PC-3 (cell line): ENCODE data around the gene SDSL. TPM values are rescaled to one million over a fixed set of nuclear protein-coding genes. Genes with fewer than 3 reads are reported as not detected.
A peak's percentile ranks its signal among the peaks of the same experiment; 100 is the strongest.

Experiments used
- ATAC-seq: fragments of 200-7000 bp; cut with Tn5 transposase; 2 replicates; pipeline ENCODE4 v1.9.1; 2020; ENCODE audit warnings: mild to moderate bottlenecking, moderate library complexity
- Bru-seq: library from RNA; stranded (reverse); fragments of 400-500 nt; gene quantifications from one replicate; lab custom pipeline; 2021; lab: Mats Ljungman, UMichigan
- BruChase-seq, 2 experiments: library from RNA; stranded (reverse); fragments of 400-500 nt; gene quantifications; one replicate each; lab custom pipeline; 2021; lab: Mats Ljungman, UMichigan
- BruUV-seq: library from RNA; stranded (reverse); fragments of 400-500 nt; replicated peaks from 2 replicates; lab custom pipeline; 2021; lab: Mats Ljungman, UMichigan
- CTCF ChIA-PET: fragments of 300-600 bp; sonication (Branson Sonifier 250); formaldehyde crosslinking; loops from one replicate; lab custom pipeline; 2022; ENCODE audit warnings: antibody characterized with exemption; lab: Charles Lee
- POLR2A ChIA-PET: fragments of 300-600 bp; sonication (Branson Sonifier 250); formaldehyde crosslinking; loops from one replicate; lab custom pipeline; 2022; ENCODE audit warnings: antibody characterized with exemption; ENCODE audit not compliant: unreplicated experiment; lab: Charles Lee
- DNase-seq: peaks from one replicate; pipeline ENCODE4 v3.0.0-alpha.2; 2015
- H2AFZ ChIP-seq: fragments of 300-600 bp; sonication (generic); 2 replicates; pipeline ENCODE4 v1.6.0; 2016; ENCODE audit warnings: antibody characterized with exemption, low read length
- H3F3A ChIP-seq: fragments of 300-600 bp; sonication (generic); one replicate; pipeline ENCODE4 v1.6.0; 2017; ENCODE audit warnings: antibody characterized with exemption, low read length, control low read depth, mild to moderate bottlenecking; ENCODE audit not compliant: unreplicated experiment
- H3K27ac ChIP-seq: fragments of 300-600 bp; sonication (generic); 2 replicates; pipeline ENCODE4 v1.5.1; 2016; ENCODE audit warnings: mild to moderate bottlenecking, low read length
- H3K27me3 ChIP-seq: fragments of 300-600 bp; sonication (generic); 2 replicates; pipeline ENCODE4 v1.6.1; 2016; ENCODE audit warnings: low read length, mixed read lengths
- H3K36me3 ChIP-seq: fragments of 300-600 bp; sonication (generic); 2 replicates; pipeline ENCODE4 v1.6.1; 2016; ENCODE audit warnings: low read depth, mixed run types, low read length, mixed read lengths
- H3K4me1 ChIP-seq: fragments of 300-600 bp; sonication (generic); 2 replicates; pipeline ENCODE4 v1.5.1; 2016; ENCODE audit warnings: low read length; ENCODE audit not compliant: insufficient read depth
- H3K4me2 ChIP-seq: fragments of 300-600 bp; sonication (generic); 2 replicates; pipeline ENCODE4 v1.6.0; 2016; ENCODE audit warnings: low read length
- H3K4me3 ChIP-seq: fragments of 300-600 bp; sonication (generic); 2 replicates; pipeline ENCODE4 v1.5.1; 2016; ENCODE audit warnings: mild to moderate bottlenecking, low read length, mixed read lengths
- H3K79me2 ChIP-seq: fragments of 300-600 bp; sonication (generic); 2 replicates; pipeline ENCODE4 v1.6.1; 2017; ENCODE audit warnings: low read length, mixed read lengths
- H3K9ac ChIP-seq: fragments of 300-600 bp; sonication (generic); 2 replicates; pipeline ENCODE4 v1.6.0; 2016; ENCODE audit warnings: mild to moderate bottlenecking, low read length
- H3K9me2 ChIP-seq: fragments of 300-600 bp; sonication (generic); replicated peaks from 2 replicates; pipeline ENCODE4 v1.6.1; 2016; ENCODE audit warnings: mixed run types, low read length, mixed read lengths
- H3K9me3 ChIP-seq: fragments of 300-600 bp; sonication (generic); 2 replicates; pipeline ENCODE4 v1.6.1; 2016; ENCODE audit warnings: low read length, mixed read lengths
- H4K20me1 ChIP-seq: fragments of 300-600 bp; sonication (generic); 2 replicates; pipeline ENCODE4 v1.6.1; 2016; ENCODE audit warnings: low read length, mixed read lengths
- EZH2 ChIP-seq: fragments of 300-600 bp; sonication (generic); IDR thresholded peaks from one replicate; pipeline ENCODE4 v1.6.1; 2017; ENCODE audit warnings: antibody characterized with exemption, mild to moderate bottlenecking, low read length; ENCODE audit not compliant: unreplicated experiment
- EZH2phosphoT487 ChIP-seq: fragments of 300-600 bp; sonication (generic); IDR thresholded peaks from 2 replicates; pipeline ENCODE4 v1.6.1; 2018; ENCODE audit warnings: mild to moderate bottlenecking, antibody characterized with exemption, low read length, borderline replicate concordance
- intact Hi-C: fragments of 100-400 bp; cut with micrococcal nuclease; formaldehyde crosslinking; loops from 2 replicates; pipeline ENCODE4 v1.9.0; 2023
- long read RNA-seq: library from polyadenylated mRNA; unstranded; transcript quantifications from one replicate; pipeline ENCODE4 v2.0.0, GENCODE V29; 2021; ENCODE audit not compliant: unreplicated experiment
- total RNA-seq: library from RNA; depleted of rRNA; stranded (reverse); fragments of >200 nt; gene quantifications from 2 replicates; pipeline ENCODE4 v1.2.3, GENCODE V29; 2014; rRNA removed
- TF ChIP-seq, protein P1 (sequence below): fragments of 300-600 bp; sonication (generic); conservative IDR thresholded peaks from 2 replicates; pipeline ENCODE4 v1.5.1; 2017; ENCODE audit warnings: antibody characterized with exemption, low read depth, mild to moderate bottlenecking, low read length

Gene SDSL, protein sequence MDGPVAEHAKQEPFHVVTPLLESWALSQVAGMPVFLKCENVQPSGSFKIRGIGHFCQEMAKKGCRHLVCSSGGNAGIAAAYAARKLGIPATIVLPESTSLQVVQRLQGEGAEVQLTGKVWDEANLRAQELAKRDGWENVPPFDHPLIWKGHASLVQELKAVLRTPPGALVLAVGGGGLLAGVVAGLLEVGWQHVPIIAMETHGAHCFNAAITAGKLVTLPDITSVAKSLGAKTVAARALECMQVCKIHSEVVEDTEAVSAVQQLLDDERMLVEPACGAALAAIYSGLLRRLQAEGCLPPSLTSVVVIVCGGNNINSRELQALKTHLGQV
- total RNA-seq = 14.0 and 19.9 TPM in 2 replicates
- Bru-seq, nascent RNA = percentile 52 among the genes with signal in this experiment
- percentile 47 among the genes with signal in this experiment for BruChase-seq, experiment 1, labeled RNA remaining after a 6-hour chase
- BruChase-seq, experiment 2, labeled RNA remaining after a 2-hour chase = percentile 44 among the genes with signal in this experiment
- long read RNA-seq, transcript SDSL-202 (8 exons, 1,449 nt) = major isoform, 8 of 15 reads
- long read RNA-seq, partial matches to known transcripts = 1 of 15 reads
- long read RNA-seq, other reads (novel, unspliced or antisense) = 6 of 15 reads

GRCh38 chr12:113422030-113422885 is at the start of gene SDSL:
SDSL (plus strand) TSS chr12:113422380; CDS start chr12:113427983, 5,603 bp downstream.
- Histone ChIP-seq H3K27ac (peak within 1 kb of the TSS; percentile 78), H3F3A (no peaks in the 10 kb centered on the region), H3K27me3 (no peaks in the 10 kb centered on the region), H3K4me2 (peak within 1 kb of the TSS; percentile 95), H2AFZ (peak within 1 kb of the TSS; percentile 73), H4K20me1 (no peaks in the 10 kb centered on the region), H3K36me3 (no peaks in the 10 kb centered on the region), H3K9ac (peak within 1 kb of the TSS; percentile 89), H3K4me1 (peaks cover 22% of the 10 kb centered on the region), H3K4me3 (peak within 1 kb of the TSS; percentile 80), H3K9me2 (no peaks in the 10 kb centered on the region), H3K9me3 (no peaks in the 10 kb centered on the region), H3K79me2 (peaks cover 15% of the 10 kb centered on the region)
- TSS peak; percentile 74 for BruUV-seq
- peak; percentile 99 for ATAC-seq
- intact Hi-C loops = loop anchor here (1.0 to 5.0 kb wide), 3 partner anchors 63 to 230 kb away; partner anchors contain the start of gene PLBD2
- POLR2A ChIA-PET = interaction anchor here (0.5 kb wide), 1 partner anchor 322 kb away, joined by 10 read pairs; no protein-coding TSS in a partner anchor
- TF ChIP-seq EZH2 = no peak
- no peak for TF ChIP-seq EZH2phosphoT487
- TF ChIP-seq, protein P1, sequence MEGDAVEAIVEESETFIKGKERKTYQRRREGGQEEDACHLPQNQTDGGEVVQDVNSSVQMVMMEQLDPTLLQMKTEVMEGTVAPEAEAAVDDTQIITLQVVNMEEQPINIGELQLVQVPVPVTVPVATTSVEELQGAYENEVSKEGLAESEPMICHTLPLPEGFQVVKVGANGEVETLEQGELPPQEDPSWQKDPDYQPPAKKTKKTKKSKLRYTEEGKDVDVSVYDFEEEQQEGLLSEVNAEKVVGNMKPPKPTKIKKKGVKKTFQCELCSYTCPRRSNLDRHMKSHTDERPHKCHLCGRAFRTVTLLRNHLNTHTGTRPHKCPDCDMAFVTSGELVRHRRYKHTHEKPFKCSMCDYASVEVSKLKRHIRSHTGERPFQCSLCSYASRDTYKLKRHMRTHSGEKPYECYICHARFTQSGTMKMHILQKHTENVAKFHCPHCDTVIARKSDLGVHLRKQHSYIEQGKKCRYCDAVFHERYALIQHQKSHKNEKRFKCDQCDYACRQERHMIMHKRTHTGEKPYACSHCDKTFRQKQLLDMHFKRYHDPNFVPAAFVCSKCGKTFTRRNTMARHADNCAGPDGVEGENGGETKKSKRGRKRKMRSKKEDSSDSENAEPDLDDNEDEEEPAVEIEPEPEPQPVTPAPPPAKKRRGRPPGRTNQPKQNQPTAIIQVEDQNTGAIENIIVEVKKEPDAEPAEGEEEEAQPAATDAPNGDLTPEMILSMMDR = no peak
- CTCF ChIA-PET = interaction anchor here (0.6 kb wide), 1 partner anchor 87 kb away, joined by 3 read pairs; no protein-coding TSS in a partner anchor
- DNase-seq = peak; percentile 96

- ChIA-PET POLR2A (no interaction called here), CTCF (no interaction called here)
- Histone ChIP-seq H3K27ac (no peak overlapping the region), H2AFZ (no peak overlapping the region), H3K36me3 (peaks cover 19% of the 10 kb centered on the region), H4K20me1 (no peaks in the 10 kb centered on the region), H3K9me3 (no peaks in the 10 kb centered on the region), H3K4me2 (no peak overlapping the region), H3F3A (no peaks in the 10 kb centered on the region), H3K79me2 (no peaks in the 10 kb centered on the region), H3K4me3 (no peak overlapping the region), H3K9ac (no peak overlapping the region), H3K27me3 (no peaks in the 10 kb centered on the region), H3K4me1 (no peaks in the 10 kb centered on the region), H3K9me2 (no peaks in the 10 kb centered on the region)
- TF ChIP-seq, protein P1 = no peak
- TF ChIP-seq EZH2phosphoT487 (no peak), EZH2 (no peak)
- intact Hi-C loops = no loop called here
- no peak for ATAC-seq
- BruUV-seq = no TSS peak
- DNase-seq = no peak
Observed at GRCh38 chr12:113373440-113373839, 48.7 kb upstream of the SDSL start.
